B cell (primary cell): ENCODE results near the gene TBC1D4.

Experiments used
- EZH2 ChIP-seq: IDR thresholded peaks from 2 replicates; pipeline ENCODE4 v1.6.1; 2012; ENCODE audit warnings: borderline replicate concordance, low read depth, mild to moderate bottlenecking, moderate library complexity, low read length; ENCODE audit not compliant: insufficient read depth, poor library complexity, severe bottlenecking
- TF ChIP-seq, protein P1 (sequence below): fragments of 200-600 bp; IDR thresholded peaks from one replicate; pipeline ENCODE4 v1.8.0; 2022; ENCODE audit warnings: antibody characterized with exemption, mild to moderate bottlenecking

DNA sequence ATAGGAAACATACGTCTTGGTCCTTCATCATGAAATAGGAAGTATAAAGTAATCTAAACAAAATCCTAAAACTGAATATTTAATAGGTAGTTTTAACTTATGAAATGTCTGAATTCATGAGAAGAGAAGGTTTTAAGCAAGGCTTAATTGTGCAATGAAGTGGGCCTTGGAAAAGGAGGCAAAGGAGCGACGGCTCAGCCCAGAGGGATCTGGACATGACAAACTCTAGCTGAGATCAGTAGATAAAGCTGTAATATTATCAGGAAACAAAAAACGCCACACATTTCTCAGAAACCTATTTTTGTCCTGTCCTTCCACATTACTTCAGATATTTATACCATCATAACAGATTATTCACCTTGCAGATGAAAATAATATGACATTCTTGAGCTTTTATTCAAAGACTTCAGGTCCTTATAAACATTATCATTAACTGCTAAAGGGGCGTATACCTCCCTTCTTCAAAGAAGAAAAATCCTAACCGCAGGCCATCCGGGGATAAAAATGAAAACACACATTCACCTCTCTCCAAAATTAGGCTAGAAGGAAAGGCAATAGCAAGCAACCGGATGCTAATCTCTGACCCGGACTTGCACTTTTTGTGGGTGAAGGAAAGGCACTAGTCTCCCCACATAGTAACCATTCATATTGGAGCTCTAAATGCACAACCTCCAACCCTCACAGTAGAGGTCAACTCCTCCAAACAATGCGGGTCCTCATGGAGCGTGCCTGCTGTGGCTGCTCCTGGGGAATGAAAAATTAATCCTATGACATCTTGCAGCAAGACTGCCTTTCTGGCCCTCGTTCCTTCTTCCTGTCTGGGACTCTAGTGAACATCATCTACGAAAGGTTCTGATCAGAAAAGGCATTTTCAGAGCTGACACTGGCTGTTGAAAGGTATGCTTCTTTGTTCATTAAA, 108.8 kb downstream of the TBC1D4 start:
- TF ChIP-seq, protein P1, sequence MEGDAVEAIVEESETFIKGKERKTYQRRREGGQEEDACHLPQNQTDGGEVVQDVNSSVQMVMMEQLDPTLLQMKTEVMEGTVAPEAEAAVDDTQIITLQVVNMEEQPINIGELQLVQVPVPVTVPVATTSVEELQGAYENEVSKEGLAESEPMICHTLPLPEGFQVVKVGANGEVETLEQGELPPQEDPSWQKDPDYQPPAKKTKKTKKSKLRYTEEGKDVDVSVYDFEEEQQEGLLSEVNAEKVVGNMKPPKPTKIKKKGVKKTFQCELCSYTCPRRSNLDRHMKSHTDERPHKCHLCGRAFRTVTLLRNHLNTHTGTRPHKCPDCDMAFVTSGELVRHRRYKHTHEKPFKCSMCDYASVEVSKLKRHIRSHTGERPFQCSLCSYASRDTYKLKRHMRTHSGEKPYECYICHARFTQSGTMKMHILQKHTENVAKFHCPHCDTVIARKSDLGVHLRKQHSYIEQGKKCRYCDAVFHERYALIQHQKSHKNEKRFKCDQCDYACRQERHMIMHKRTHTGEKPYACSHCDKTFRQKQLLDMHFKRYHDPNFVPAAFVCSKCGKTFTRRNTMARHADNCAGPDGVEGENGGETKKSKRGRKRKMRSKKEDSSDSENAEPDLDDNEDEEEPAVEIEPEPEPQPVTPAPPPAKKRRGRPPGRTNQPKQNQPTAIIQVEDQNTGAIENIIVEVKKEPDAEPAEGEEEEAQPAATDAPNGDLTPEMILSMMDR = no peak
- no peak for TF ChIP-seq EZH2
